HFF-Myc (cell line): ENCODE results near the gene PRKAR1B.

Source experiments
- DNase-seq: peaks from one replicate; pipeline ENCODE4 v3.0.0-alpha.2; 2011; ENCODE audit warnings: low read depth; ENCODE audit errors: extremely low read depth
- H3K4me3 ChIP-seq: replicated peaks from 2 replicates; pipeline ENCODE4 v1.5.1; 2011; ENCODE audit warnings: low read depth, mild to moderate bottlenecking, control low read depth, low read length
- CTCF ChIP-seq: IDR thresholded peaks from 2 replicates; pipeline ENCODE4 v1.5.1; 2012; ENCODE audit warnings: mild to moderate bottlenecking, low read depth, low read length, control low read depth; ENCODE audit errors: missing control alignments

Gene PRKAR1B

DNA sequence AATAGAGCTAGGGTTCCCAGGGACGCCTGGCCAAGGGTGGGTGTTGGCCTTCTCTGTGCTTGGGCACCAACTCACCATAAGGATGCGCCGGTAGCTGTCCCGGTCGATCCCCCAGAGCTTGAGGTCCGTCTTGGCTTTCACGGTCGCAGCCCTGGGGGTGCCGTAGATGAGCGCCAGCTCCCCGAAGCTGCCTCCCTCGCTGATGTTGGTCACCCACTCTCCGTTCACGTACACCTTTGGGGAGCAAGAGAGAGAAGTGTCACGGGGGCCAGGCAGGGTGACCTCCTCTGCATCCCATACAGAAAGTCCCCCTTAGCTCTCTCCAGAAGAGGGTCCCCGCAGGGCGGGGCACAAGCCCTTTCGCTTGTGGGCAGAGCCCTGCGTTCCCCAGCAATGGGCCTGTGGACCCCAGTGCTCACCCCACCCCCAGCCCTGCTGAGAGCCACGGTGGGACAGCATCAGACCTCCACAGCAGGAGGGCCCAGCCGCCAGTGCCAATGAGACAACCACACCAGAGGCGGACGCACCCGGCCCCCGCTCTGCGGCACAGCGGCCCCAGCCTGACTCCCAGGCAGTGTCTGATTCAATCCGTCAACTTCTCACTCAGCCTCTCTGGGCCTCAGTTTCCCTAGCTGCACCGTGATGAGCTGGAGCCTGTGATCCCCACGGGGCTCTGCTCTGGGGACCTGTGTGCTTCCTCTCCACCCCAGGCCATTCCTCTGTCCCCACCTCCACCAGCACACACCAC, 130.8 kb downstream of the PRKAR1B start:
- H3K4me3 ChIP-seq: no peak overlapping the region
- TF ChIP-seq CTCF: no peak
- DNase-seq: no peak

DNA sequence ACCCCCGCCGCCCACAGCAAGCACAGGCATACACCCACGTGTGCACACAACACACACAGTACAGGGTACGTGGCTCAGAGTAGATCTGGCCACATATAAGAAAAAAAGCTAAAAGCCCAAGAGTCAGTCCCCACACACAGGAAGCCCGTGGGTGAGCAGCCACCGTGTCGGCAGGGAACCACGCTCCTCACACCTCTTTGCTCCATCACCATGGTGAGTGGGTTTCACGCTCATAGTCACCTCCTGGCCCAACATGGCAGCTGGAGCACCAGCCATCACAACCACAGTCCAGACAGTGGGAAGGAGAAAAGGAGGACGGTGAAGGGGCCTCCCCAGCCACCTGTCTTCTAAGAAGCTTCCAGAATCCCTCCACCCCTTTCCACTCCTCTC, 131.5 kb downstream of the PRKAR1B start:
- no peak overlapping the region for H3K4me3 ChIP-seq
- no peak for TF ChIP-seq CTCF
- DNase-seq: no peak

GRCh38 chr7:594920-595620, 132.0 kb downstream of the PRKAR1B start:
- H3K4me3 ChIP-seq: no peak overlapping the region
- no peak for TF ChIP-seq CTCF
- DNase-seq: no peak

- no peak for TF ChIP-seq CTCF
- no peak overlapping the region for H3K4me3 ChIP-seq
- DNase-seq: no peak
These were observed 132.7 kb downstream of the PRKAR1B start for GRCh38 chr7:594212-594913.

DNA sequence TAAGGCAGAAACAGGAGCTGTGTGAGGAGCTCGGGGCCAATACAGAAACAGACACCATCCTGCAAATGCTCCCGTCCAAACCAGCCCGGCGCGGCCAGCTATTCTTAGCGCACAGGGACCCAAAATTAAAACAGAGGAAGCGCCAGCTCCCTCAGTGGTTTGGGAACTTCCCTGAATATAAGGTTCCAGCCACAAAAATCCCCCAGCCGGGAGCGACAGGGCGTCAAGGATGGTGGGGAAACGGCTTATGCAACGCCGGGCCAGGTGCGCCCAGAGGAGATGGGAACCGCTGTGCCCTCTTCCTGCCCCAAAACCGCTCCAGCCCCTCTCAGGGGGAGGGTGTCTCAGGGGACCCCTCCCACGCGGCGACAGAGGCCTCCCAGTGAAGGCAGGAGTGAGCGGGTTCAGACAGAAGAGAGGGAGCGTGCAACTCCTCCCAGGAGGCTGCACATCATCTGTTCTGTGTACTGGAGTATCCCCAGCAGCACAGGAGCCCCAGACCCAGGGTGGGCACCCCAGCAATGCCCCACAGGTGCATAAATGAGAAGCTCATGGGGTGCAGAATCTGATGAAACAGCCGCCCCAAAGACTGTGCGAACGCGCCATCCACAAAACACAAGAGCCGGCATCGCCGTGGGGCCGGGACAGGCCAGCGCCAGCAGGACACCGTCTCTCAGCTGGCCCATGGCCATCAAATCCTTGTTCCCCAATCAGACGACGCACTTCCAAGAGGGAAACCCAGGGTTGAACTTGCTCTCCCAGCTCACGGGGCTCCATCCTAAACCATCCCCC, 133.6 kb downstream of the PRKAR1B start:
- DNase-seq: no peak
- no peak overlapping the region for H3K4me3 ChIP-seq
- no peak for TF ChIP-seq CTCF

- no peak for DNase-seq
- TF ChIP-seq CTCF: no peak
- no peak overlapping the region for H3K4me3 ChIP-seq
These were observed 135.0 kb downstream of the PRKAR1B start for GRCh38 chr7:591856-592628.
